ENCODE measurements around the gene NADSYN1. TPM values are rescaled to one million over a fixed set of nuclear protein-coding genes. Genes with fewer than 3 reads are reported as not detected.

NADSYN1 gene
- total and polyA plus RNA-seq, 8 donors: 28.0 to 320 (median 65.2) TPM

DNA sequence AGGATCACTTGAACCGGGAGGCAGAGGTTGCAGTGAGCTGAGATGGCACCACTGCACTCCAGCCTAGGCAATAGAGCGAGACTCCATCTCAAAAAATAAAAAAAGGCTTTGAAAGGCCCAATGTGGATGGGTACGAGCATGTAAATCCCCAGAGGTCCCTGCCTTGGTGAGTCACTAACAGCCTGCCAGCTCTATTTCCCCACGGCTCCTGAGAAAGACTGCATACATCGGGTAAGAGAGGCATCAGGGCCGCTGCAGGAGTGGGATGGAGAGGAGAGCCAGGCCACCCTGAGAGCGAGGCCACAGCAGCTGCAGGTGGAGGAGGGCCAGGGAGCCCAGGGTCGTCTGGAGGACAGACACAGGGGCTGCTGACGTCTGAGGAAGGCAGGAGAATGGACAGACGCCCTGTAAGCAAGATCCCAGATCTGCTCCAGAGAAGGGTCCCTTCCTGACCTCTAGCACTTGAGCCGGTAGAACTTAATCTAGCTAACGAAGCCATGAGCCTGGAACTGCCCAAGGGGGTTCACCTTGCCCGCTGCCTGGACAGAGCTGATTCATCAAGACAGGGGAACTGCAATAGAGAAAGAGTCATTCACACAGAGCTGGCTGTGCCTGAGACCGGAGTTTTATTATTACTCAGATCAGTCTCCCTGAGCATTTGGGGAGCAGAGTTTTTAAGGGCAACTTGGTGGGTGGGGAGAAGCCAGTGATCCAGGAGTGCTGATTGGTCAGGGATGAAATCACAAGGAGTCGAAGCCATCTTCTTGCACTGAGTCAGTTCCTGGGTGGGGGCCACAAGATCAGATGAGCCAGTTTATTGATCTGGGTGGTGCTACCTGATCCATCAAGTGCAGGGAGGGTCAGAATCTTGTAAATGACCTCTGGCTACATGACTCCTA lies 90.1 kb downstream of the NADSYN1 start:
- Histone ChIP-seq H3K4me3 (no peak overlapping the region), H3K36me3 (no peaks in the 10 kb centered on the region), H3K27me3 (peaks cover 0 to 8% (median 4%) of the 10 kb centered on the region in 3 donors), H3K27ac (no peak overlapping the region), H3K4me1 (no peaks in the 10 kb centered on the region), H3K9me3 (no peaks in the 10 kb centered on the region)
- WGBS, 5 donors: 75 to 84% (median 81%) methylated on average over 13 to 15 of the region's 15 CpGs
- DNase-seq: no peak
- intact Hi-C loops (cut with DNase I; ENCODE audit: low total_unique reads): no loop called here
- TF ChIP-seq, protein P1, sequence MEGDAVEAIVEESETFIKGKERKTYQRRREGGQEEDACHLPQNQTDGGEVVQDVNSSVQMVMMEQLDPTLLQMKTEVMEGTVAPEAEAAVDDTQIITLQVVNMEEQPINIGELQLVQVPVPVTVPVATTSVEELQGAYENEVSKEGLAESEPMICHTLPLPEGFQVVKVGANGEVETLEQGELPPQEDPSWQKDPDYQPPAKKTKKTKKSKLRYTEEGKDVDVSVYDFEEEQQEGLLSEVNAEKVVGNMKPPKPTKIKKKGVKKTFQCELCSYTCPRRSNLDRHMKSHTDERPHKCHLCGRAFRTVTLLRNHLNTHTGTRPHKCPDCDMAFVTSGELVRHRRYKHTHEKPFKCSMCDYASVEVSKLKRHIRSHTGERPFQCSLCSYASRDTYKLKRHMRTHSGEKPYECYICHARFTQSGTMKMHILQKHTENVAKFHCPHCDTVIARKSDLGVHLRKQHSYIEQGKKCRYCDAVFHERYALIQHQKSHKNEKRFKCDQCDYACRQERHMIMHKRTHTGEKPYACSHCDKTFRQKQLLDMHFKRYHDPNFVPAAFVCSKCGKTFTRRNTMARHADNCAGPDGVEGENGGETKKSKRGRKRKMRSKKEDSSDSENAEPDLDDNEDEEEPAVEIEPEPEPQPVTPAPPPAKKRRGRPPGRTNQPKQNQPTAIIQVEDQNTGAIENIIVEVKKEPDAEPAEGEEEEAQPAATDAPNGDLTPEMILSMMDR (IDR thresholded peaks at IDR 0.05): no peak
- no peak for TF ChIP-seq POLR2A (IDR thresholded peaks at IDR 0.05)
- TF ChIP-seq POLR2AphosphoS5 (IDR thresholded peaks at IDR 0.05): no peak
- TF ChIP-seq EP300 (IDR thresholded peaks at IDR 0.05): no peak

DNA sequence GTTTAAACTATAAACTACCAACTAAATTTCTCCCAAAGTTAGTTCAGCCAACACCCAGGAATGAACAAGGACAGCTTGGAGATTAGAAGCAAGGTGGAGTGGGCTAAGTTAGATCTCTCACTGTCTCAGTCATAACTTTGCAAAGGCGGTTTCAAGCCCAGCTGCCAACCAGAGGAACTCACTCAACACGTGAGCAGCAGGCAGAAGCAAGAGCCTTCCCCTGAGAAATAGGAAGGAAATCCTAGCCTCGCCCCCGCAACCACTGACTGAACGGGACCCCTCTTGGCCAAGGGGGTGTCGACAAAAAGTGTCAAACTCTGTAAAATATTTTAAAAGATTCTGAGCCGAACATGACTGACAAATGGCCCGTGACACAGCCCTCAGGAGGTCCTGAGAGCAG lies 90.9 kb downstream of the NADSYN1 start:
- TF ChIP-seq, protein P1 (IDR thresholded peaks at IDR 0.05): no peak
- TF ChIP-seq POLR2A (IDR thresholded peaks at IDR 0.05) (no peak), POLR2AphosphoS5 (IDR thresholded peaks at IDR 0.05) (no peak), EP300 (IDR thresholded peaks at IDR 0.05) (no peak)
- no peaks in the 10 kb centered on the region for H3K4me1 ChIP-seq
- H3K4me3 ChIP-seq: no peak overlapping the region
- DNase-seq: no peak
- WGBS, 5 donors: 57 to 69% (median 66%) methylated on average over 8 of the region's 8 CpGs
- H3K27me3 ChIP-seq: peaks cover 0 to 9% (median 8%) of the 10 kb centered on the region in 3 donors
- H3K36me3 ChIP-seq: no peaks in the 10 kb centered on the region
- H3K27ac ChIP-seq: no peak overlapping the region
- intact Hi-C loops (cut with DNase I; ENCODE audit: low total_unique reads): no loop called here
- no peaks in the 10 kb centered on the region for H3K9me3 ChIP-seq

DNA sequence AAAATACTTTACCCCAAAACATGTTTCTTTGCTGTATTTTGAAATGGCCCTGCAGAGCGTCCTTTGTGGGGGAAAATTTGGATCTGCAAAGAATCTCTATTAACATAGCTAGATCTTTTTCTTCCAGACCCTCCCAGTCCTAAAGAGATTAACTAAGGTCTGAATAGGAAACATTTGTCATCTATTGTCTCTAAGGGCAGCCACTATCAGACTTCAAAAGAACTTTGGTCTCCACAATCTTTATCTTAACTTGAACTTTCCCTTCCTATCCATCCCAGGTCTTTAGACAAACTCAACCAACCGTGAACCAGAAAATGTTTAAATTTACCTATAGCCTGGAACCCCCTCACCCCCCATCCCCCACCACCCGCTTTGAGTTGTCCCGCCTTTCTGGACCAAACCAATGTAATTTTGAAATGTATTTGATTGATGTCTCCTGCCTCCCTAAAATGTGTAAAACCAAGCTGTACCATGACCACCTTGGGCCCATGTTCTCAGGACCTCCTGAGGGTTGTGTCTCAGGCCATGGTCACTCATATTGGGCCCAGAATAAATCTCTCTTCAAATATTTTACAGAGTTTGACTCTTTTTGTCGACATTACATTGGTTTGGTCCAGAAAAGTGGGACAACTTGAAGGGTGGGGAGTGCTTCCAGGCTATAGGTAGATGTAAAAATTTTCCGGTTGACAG lies 91.7 kb downstream of the NADSYN1 start:
- WGBS, 5 donors: 63 to 73% (median 69%) methylated on average over 6 of the region's 6 CpGs
- Histone ChIP-seq H3K4me1 (no peaks in the 10 kb centered on the region), H3K36me3 (no peaks in the 10 kb centered on the region), H3K27me3 (peaks cover 0 to 10% (median 8%) of the 10 kb centered on the region in 3 donors), H3K4me3 (no peak overlapping the region), H3K27ac (no peak overlapping the region), H3K9me3 (no peaks in the 10 kb centered on the region)
- DNase-seq: no peak
- intact Hi-C loops (cut with DNase I; ENCODE audit: low total_unique reads): no loop called here
- TF ChIP-seq POLR2A (IDR thresholded peaks at IDR 0.05): no peak

DNA sequence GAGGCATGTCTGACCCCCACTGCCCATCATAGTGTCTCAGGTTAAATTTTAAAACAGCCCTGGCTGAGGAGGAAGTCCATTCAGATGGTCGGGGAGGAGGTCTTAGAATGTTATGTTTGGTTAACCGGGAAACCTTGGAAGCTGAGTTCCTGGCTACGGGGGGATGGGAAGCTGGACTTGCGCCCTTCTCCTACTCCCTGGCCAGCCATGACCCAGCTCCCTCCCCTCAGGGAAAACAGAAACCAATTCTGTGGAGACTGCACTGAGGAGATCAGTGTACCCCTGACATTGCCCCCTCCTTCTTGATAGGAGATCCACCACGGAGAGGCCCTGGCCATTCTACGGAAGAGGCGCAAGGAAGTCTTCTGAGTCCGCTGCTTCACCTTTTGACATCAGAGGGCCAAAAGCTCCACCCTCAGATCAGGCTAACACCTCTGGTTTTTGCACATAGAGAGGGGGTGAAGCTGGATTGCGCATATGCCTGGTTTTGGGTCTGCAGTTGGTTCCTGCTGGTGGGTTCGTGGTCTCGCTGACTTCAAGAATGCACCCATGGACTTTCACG lies 92.5 kb downstream of the NADSYN1 start:
- no peaks in the 10 kb centered on the region for H3K4me1 ChIP-seq
- DNase-seq: no peak
- intact Hi-C loops (cut with DNase I; ENCODE audit: low total_unique reads): no loop called here
- H3K27me3 ChIP-seq: peaks cover 0 to 10% (median 8%) of the 10 kb centered on the region in 3 donors
- TF ChIP-seq POLR2AphosphoS5 (IDR thresholded peaks at IDR 0.05) (no peak), EP300 (IDR thresholded peaks at IDR 0.05) (no peak), POLR2A (IDR thresholded peaks at IDR 0.05) (no peak)
- TF ChIP-seq, protein P1 (IDR thresholded peaks at IDR 0.05): no peak
- H3K4me3 ChIP-seq: no peak overlapping the region
- 83 to 90% (median 85%) methylated on average over 12 of the region's 12 CpGs for WGBS, 5 donors
- H3K27ac ChIP-seq: no peak overlapping the region
- no peaks in the 10 kb centered on the region for H3K36me3 ChIP-seq
- H3K9me3 ChIP-seq: no peaks in the 10 kb centered on the region

All from stomach (tissue), 9 donors.